DMS53 treated with DMSO at 0.1 percent for 48 hours (cell line): ENCODE measurements around the gene GABRG3.

Experiments
- DNase-seq: peaks from one replicate; lab custom pipeline; 2025; ENCODE audit not compliant: unreplicated experiment; lab: John Stamatoyannopoulos, UW

The GABRG3 gene

GRCh38 chr15:27456807-27457206 lies 485.8 kb downstream of the GABRG3 start:
- no peak for DNase-seq

- DNase-seq = no peak
Observed at GRCh38 chr15:27457766-27458165, 486.8 kb downstream of the GABRG3 start.

- no peak for DNase-seq
Observed at GRCh38 chr15:27458345-27459084, 487.5 kb downstream of the GABRG3 start.

GRCh38 chr15:27459836-27460235 lies 488.9 kb downstream of the GABRG3 start:
- no peak for DNase-seq

DNA sequence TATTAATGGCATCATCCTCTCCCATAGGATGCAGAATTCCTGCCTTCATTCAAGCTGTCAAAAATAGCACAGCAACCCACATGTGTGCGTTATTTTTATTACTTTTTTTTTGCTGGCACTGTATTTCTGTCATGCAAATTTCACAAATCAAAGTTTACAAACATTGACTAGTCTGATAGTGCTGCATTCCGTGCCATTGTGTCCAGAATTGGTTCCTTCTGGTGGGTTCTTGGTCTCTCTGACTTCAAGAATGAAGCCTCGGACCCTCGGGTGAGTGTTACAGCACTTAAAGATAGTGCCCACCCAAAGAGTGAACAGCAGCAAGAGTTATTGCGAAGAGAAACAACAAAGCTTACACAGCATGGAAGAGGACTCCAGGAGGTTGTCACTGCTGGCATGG lies 490.2 kb downstream of the GABRG3 start:
- no peak for DNase-seq

GRCh38 chr15:27463525-27464088 lies 492.6 kb downstream of the GABRG3 start:
- no peak for DNase-seq

GRCh38 chr15:27464941-27465612 lies 494.1 kb downstream of the GABRG3 start:
- no peak for DNase-seq

- no peak for DNase-seq
Observed at GRCh38 chr15:27466758-27467157, 495.8 kb downstream of the GABRG3 start.

DNA sequence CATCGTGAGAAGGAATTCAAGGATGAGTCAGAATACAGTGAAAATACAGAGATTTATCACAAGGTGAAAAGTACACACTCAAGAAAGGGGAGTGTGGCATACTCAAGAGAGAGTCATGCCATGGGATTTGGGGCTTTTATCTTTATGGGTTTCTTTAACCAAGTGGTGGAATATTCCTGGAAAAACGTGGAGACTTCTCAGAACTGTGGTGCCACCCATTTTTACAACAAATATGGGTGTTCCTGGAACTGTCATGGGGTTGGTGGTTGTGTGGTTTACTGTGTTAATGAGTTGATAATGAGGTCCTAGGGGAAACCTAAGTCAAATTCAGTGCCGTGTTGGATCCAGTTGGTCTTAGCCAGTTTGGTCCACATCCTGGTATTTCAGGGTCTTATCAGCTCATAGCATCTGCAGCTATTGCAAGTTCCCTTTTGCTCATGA lies 497.2 kb downstream of the GABRG3 start:
- no peak for DNase-seq

GRCh38 chr15:27473845-27474244 lies 502.9 kb downstream of the GABRG3 start:
- DNase-seq = no peak

DNA sequence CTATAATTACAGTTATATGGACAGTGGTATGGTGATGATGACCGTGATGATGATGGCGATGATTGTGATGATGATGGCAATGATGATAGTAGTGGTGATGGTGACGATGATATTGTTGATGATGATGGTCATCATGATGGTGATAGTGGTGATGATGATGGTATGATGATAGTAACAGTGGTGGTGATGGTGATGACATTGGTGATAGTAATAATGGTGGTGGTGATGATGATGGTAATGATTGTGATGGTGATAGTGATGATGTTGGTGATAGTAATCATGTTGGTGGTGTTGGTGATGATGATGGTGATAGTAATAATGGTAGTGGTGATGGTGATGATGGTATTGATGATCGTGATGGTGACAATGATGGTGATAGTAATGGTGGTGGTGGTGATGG lies 504.4 kb downstream of the GABRG3 start:
- no peak for DNase-seq

DNA sequence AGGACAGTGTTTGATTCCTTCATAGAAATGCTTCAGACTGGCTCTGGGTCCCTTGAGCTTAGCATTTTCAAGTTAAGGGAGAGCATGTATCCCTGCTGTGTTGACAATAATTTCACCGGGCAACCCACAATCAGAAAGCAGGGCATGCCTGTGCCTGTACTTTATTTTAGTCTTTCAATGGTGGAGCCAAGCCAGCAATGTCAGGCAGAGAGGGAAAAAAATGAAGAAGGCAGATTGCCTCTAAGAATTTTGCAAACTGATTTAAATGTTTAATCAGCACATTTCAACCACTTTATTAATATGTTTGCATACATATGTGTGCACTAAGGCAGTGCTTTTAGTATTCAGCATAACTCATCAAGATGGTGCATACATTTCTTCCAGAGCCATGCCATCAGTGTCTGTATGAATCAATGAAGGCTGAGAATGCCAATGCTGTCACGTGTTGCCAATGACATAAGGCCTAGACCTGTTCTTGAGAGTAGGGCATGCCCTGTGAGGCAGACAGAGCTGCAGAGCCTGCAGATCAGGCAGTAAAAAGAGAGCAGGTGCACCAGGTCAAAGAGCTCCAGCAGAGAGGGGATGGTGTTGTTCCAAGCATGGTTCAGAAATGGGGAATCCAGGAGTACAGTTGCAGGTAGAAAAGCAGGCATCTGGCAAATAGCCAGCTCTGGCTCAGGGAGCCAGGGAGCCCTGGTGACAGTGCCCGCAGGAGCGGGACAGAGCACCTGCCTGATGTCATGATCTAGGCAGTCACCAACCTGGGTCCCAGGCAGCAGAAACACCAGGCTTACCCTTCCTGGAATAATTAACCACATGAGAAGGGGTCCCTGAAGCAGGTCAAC lies 508.5 kb downstream of the GABRG3 start:
- peak; percentile 24 for DNase-seq

GRCh38 chr15:27480141-27480530 lies 509.2 kb downstream of the GABRG3 start:
- DNase-seq = no peak

DNA sequence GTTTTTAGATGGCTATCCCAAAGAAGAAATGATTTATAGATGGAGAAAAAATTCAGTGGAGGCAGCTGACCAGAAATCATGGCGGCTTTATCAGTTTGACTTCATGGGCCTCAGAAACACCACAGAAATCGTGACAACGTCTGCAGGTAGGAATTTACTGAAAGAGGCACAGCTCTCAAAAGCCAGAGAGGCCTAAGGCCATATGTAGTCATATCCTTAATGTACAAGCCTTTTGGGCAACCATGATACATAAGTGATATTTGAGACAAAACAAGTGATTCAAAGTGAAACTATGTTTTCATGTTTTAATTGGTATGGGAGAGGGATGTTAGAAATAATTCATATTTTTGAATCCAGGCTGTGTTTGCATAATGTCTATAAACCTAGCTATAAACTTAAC lies 509.7 kb downstream of the GABRG3 start:
- DNase-seq = no peak

- DNase-seq = no peak
Observed at GRCh38 chr15:27481768-27482167, 510.8 kb downstream of the GABRG3 start.

DNA sequence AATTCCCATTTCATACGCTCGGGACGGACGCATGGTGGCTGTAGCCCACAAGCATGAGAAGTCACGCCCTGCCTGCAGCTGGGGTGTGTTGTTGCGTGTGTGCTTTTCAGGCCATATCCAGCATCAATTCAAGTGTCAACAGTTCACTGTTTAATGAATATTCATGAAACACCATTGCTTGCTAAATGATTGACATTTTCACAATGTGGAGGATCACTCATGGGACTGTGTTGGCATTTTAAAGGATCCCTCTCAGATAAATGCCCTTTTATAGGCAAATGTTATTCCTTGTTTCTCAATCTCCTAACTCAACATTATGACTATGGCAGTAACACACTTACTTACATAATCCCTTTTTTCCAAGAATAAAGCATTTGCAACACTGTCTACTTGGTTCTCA lies 511.3 kb downstream of the GABRG3 start:
- no peak for DNase-seq

GRCh38 chr15:27483124-27483523 lies 512.1 kb downstream of the GABRG3 start:
- DNase-seq = no peak

DNA sequence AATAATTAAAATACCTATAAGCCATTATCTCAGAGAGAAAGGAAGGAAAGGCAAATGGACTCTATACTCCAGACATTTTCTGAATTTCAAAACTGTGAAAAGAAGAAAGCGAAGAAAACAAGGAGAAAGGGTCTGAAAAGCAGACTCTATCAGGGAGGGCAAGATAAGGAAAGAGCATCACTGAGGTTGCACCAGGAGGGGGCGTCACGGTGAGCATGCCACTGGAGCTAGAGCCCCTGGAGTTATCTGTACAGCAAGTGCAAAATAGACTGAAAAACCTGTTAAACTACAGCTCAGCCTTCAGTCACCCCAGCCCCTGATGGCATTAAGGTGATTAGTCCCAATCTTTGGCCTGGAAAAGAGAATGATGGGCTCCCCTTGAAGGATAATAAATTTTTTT lies 514.3 kb downstream of the GABRG3 start:
- no peak for DNase-seq

DNA sequence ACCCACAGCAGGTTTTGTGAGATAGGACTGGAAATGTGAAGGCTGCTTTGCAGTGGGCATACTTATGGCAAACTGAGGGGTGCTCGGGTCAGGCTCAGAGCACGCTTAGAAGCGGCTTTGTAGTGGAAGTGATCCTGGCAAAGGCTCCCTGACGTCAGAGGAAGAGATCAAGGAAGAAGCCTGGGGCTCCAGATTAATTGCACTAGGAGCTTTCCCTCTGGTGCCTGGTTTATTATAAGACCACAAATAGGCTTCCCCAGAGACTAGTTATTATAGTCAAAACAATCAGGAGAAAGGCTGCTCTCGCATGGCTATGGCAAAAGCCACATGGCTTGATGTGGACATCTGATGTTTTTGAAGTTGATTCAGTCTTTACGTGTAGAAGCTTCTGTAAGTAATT lies 515.1 kb downstream of the GABRG3 start:
- DNase-seq = no peak

DNA sequence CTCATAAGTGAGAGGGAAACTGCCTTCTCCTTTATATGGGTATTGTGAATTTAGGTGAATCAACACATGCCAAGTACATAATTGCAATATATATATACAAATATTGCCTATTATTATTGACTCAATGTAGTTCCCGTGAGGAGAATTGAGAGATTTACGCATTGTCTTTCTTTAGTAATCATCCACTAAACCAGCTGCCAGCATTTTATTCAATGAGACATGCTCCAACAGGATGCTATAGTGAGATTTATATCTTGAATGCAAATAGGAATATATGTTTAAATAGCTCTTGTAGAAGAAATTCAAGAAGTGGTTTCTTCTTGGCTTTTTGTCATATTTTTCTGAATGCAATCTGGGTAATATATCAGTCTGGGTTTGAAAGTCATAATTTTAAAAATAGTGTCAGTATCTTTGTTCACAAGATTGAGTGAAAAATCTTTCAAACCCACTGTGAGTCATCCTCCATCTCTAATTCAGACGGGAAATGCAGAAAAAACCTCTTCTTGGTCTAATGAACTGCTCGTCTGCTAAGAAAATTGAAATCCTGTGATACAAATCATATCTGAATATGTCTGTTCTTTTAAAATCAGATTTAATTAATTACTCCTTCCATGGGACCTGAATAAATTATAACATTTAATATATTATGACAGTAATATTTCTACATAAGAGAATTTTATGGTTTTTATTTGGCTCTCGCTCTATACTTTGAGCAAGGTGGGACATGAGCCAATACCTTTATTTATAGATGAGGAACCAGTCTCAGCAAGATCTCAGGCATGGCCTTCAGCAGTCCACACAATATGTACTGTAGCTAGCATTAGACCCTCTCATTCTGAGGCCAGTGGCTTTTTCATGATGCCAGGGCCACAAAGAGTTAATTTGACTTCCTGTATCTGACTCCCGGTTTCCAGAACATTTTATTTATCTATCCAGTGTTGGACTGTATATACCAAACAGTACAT lies 516.0 kb downstream of the GABRG3 start:
- DNase-seq = no peak
